Measurements from ENCODE around the gene HSF2. TPM values are rescaled to one million over a fixed set of nuclear protein-coding genes. Genes with fewer than 3 reads are reported as not detected.

Gene HSF2
- total RNA-seq, 4 donors from 2014 or later: 44.2 to 92.1 (median 68.3) TPM

DNA sequence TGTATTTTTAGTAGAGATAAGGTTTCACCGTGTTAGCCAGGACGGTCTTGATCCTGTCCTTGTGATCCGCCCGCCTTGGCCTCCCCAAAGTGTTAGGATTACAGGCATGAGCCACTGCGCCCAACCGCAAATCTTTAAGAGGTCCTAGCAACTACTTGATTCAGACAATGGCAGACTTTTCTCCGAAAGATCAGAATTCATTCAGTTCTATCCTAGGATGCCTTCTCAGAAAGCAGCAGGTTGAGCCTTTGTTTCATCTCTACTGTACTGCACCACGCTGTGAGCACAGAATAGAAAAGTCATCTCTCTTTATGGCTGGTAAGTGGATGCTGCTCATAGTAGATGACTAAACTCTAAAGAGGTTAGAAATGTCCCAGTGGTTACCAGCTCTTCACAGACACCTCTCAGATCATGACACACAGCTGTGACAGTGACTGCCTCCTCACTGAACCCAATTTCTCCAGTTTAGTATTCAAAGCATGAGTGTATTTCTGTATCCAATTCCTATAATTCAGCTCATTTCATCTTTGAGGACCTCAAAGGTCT, 6.0 kb upstream of the HSF2 start:
- no peak for TF ChIP-seq POLR2A (IDR thresholded peaks at IDR 0.05)
- no peak for TF ChIP-seq CTCF (IDR thresholded peaks at IDR 0.05 in 4 of 5, conservative IDR thresholded peaks at IDR 0.05 in 1 of 5)
- intact Hi-C loops (cut with DNase I; ENCODE audit: low total_unique reads) (no loop called here), in situ Hi-C loops (cut with MboI; ENCODE audit: low sequenced_read_pairs in 4 of 4) (loop anchor here in 1 of 4 donors (25.0 kb wide), 1 partner anchor 94 kb away; no protein-coding TSS in a partner anchor)
- Histone ChIP-seq H3K4me1 (no peaks in the 10 kb centered on the region), H3K4me3 (no peak overlapping the region), H3K27ac (no peak overlapping the region), H3K36me3 (no peaks in the 10 kb centered on the region), H3K9me3 (no peaks in the 10 kb centered on the region), H3K27me3 (no peaks in the 10 kb centered on the region)
- no peak for DNase-seq
- no peak for ATAC-seq

DNA sequence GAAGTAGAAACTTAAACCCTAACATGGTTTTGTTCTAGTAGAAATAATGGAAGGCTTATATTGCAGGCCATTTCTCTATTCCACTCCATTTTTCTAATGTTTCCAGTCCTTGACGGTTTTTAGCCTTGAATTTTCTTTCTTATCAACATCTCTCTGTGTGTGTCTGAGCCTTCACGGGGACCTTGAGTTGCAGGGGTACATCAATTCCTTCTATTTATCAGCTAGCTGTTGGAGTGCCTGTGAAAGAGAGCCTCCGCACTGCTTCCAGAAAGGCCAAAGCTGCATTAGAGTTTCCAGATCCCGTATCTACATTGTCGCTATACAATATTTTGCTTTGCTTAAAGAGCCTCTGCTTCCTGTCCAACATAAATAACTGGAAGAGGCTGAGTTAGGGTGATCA, 5.4 kb upstream of the HSF2 start:
- no peaks in the 10 kb centered on the region for H3K36me3 ChIP-seq
- H3K27ac ChIP-seq: no peak overlapping the region
- H3K4me3 ChIP-seq: no peak overlapping the region
- H3K4me1 ChIP-seq: peaks cover 0 to 6% of the 10 kb centered on the region in 2 donors
- TF ChIP-seq POLR2A (IDR thresholded peaks at IDR 0.05): no peak
- TF ChIP-seq CTCF (IDR thresholded peaks at IDR 0.05 in 4 of 5, conservative IDR thresholded peaks at IDR 0.05 in 1 of 5): no peak
- intact Hi-C loops (cut with DNase I; ENCODE audit: low total_unique reads): no loop called here
- in situ Hi-C loops (cut with MboI; ENCODE audit: low sequenced_read_pairs in 4 of 4): loop anchor here in 1 of 4 donors (25.0 kb wide), 1 partner anchor 93 kb away; no protein-coding TSS in a partner anchor
- DNase-seq (no peak), ATAC-seq (no peak)
- no peaks in the 10 kb centered on the region for H3K27me3 ChIP-seq
- H3K9me3 ChIP-seq: no peaks in the 10 kb centered on the region

DNA sequence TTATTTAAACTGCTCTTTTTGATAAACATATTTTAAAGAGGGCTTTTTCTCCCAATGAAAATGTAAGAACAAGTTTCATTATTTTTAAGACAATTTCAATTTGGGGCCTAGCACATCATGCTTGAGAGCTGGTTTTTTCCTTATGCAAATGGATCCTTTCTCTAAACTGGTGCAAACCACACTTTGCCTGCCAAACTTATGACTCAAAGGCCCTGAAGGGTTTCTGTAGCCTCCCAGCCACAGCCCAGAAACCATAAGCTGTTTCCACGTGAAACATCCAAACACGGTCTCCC, 451 bp upstream of the HSF2 start:
- in situ Hi-C loops (cut with MboI; ENCODE audit: low sequenced_read_pairs in 4 of 4): loop anchor here in 1 of 4 donors (25.0 kb wide), 1 partner anchor 88 kb away; no protein-coding TSS in a partner anchor
- Histone ChIP-seq H3K4me1 (peaks cover 21 to 40% of the 10 kb centered on the region in 2 donors), H3K27ac (peak overlapping the region; percentile 93 to 100 (median 94)), H3K27me3 (no peaks in the 10 kb centered on the region), H3K9me3 (no peaks in the 10 kb centered on the region), H3K4me3 (peak overlapping the region; percentile 44 to 99 (median 87)), H3K36me3 (no peaks in the 10 kb centered on the region)
- TF ChIP-seq POLR2A (IDR thresholded peaks at IDR 0.05): no peak
- no peak for TF ChIP-seq CTCF (IDR thresholded peaks at IDR 0.05 in 4 of 5, conservative IDR thresholded peaks at IDR 0.05 in 1 of 5)
- intact Hi-C loops (cut with DNase I; ENCODE audit: low total_unique reads): loop anchor here (1.0 kb wide), 2 partner anchors 18 to 72 kb away; partner anchors contain the start of gene SERINC1
- DNase-seq (no peak), ATAC-seq (no peak)

- H3K4me1 ChIP-seq: peaks cover 27 to 49% of the 10 kb centered on the region in 2 donors
- H3K27ac ChIP-seq: peak overlapping the region; percentile 93 to 100 (median 94)
- ATAC-seq (peak; percentile 13 to 31), DNase-seq (peak in 1 of 2 donors; percentile 42)
- no peaks in the 10 kb centered on the region for H3K36me3 ChIP-seq
- peak overlapping the region; percentile 83 to 99 (median 92) for H3K4me3 ChIP-seq
- intact Hi-C loops (cut with DNase I; ENCODE audit: low total_unique reads) (loop anchor here (2.0 to 10.0 kb wide), 3 partner anchors 17 to 615 kb away; partner anchors contain the start of gene SMPDL3A), in situ Hi-C loops (cut with MboI; ENCODE audit: low sequenced_read_pairs in 4 of 4) (loop anchor here in 1 of 4 donors (5.0 kb wide), 1 partner anchor 67 kb away; no protein-coding TSS in a partner anchor)
- no peaks in the 10 kb centered on the region for H3K9me3 ChIP-seq
- H3K27me3 ChIP-seq: no peaks in the 10 kb centered on the region
- TF ChIP-seq POLR2A (IDR thresholded peaks at IDR 0.05) (no peak), CTCF (IDR thresholded peaks at IDR 0.05 in 4 of 5, conservative IDR thresholded peaks at IDR 0.05 in 1 of 5) (no peak)
Observed at GRCh38 chr6:122400121-122400450, 634 bp downstream of the HSF2 start.
